Right lobe of liver (tissue), 4 donors: ENCODE measurements around the gene HOXC4.

ENCODE experiments used
- POLR2A ChIP-seq: fragments of 450-650 bp; IDR thresholded peaks from one replicate; pipeline ENCODE4 v1.6.1; 2017; ENCODE audit warnings: antibody characterized with exemption, mild to moderate bottlenecking
- TF ChIP-seq, protein P1 (sequence below), 4 donors: fragments of 200-600 bp in 3 of 4; fragments of 450-650 bp in 1 of 4; IDR thresholded peaks; one replicate each; pipeline versions ENCODE4 v1.5.1 to v1.8.0; 2016 to 2022; ENCODE audit warnings: antibody characterized with exemption in 4 of 4, mild to moderate bottlenecking in 2 of 4
- donor health status: DM: no; HTN: no; CAD: no.
- donor health status: DM: no; HTN: no; CAD: no.
- donor health status: DM: no; HTN: yes; CAD: no.

DNA sequence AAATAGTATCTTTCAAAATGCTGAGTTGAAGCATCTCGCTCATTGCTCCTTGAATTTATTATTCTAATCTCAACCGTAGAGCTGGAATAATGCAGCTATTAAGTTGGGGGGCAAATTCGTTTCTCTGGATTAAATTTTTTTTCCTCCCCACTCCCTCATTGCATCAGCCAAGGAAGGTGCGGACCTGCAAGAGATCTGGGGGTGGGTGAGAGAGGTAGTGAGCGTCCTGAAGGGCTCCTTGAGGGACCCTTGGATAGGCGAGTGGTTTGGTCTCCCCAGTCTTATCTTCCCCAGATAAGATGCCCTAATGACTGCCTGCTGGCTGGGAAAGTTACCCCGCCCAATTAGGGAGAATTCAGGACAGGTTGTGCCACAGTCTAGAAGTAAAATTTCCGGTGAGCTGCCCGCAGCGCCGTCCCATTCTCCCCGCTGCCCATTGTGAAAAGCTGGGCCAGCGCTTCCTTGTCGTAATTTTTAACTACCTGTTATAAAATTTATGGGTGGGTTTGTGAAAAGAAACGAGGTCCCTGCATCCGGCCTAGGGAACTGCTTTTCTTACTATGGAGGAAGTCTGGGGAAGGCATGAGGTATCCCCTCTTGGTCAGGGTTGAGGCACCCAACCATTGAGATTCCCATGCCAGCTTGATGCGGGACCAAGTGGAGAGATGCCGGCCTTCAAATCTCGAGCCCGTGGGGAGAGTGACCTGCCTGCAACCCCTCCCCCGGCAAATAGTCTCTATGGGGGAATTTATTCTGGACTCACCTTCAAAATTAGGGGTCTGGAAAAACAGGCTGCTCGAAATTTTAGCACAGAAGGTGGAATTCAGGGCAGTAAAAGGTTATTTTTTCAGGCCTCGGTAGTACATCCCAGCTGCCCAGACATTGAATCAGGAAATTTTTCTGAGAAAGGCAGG lies 38.4 kb upstream of the HOXC4 start:
- TF ChIP-seq, protein P1, sequence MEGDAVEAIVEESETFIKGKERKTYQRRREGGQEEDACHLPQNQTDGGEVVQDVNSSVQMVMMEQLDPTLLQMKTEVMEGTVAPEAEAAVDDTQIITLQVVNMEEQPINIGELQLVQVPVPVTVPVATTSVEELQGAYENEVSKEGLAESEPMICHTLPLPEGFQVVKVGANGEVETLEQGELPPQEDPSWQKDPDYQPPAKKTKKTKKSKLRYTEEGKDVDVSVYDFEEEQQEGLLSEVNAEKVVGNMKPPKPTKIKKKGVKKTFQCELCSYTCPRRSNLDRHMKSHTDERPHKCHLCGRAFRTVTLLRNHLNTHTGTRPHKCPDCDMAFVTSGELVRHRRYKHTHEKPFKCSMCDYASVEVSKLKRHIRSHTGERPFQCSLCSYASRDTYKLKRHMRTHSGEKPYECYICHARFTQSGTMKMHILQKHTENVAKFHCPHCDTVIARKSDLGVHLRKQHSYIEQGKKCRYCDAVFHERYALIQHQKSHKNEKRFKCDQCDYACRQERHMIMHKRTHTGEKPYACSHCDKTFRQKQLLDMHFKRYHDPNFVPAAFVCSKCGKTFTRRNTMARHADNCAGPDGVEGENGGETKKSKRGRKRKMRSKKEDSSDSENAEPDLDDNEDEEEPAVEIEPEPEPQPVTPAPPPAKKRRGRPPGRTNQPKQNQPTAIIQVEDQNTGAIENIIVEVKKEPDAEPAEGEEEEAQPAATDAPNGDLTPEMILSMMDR (IDR thresholded peaks at IDR 0.05): no peak
- no peak for TF ChIP-seq POLR2A
